ENCODE measurements around the gene TESK2. TPM values are rescaled to one million over a fixed set of nuclear protein-coding genes. Genes with fewer than 3 reads are reported as not detected.

Gene TESK2
- polyA plus RNA-seq, 1 donor from 2014 or later, result 0.51 TPM

- no peak overlapping the region for H3K4me3 ChIP-seq (ENCODE audit: low read length)
- no peak overlapping the region for H2AFZ ChIP-seq (ENCODE audit: low read depth, low read length)
- no peaks in the 10 kb centered on the region for H3K36me3 ChIP-seq (ENCODE audit: insufficient read depth, low read length)
- no peaks in the 10 kb centered on the region for H3K9me3 ChIP-seq (ENCODE audit: low read length)
- TF ChIP-seq SMC3 (conservative IDR thresholded peaks at IDR 0.05; ENCODE audit: poor library complexity) (no peak), RAD21 (conservative IDR thresholded peaks at IDR 0.05) (no peak), EP300 (conservative IDR thresholded peaks at IDR 0.05; ENCODE audit: poor library complexity, severe bottlenecking) (no peak), EZH2 (IDR thresholded peaks at IDR 0.05; ENCODE audit: borderline replicate concordance, insufficient read depth, low read length, poor library complexity, severe bottlenecking) (no peak), REST (IDR thresholded peaks at IDR 0.05; ENCODE audit: borderline replicate concordance) (no peak), MXI1 (conservative IDR thresholded peaks at IDR 0.05; ENCODE audit: poor library complexity, severe bottlenecking) (no peak), CTCF (IDR thresholded peaks at IDR 0.05; ENCODE audit: poor library complexity, severe bottlenecking) (no peak), TAF1 (IDR thresholded peaks at IDR 0.05; ENCODE audit: low read depth) (no peak), POLR2AphosphoS5 (IDR thresholded peaks at IDR 0.05) (no peak)
- no peak overlapping the region for H3K4me2 ChIP-seq (ENCODE audit: low read length)
- H3F3A ChIP-seq (ENCODE audit: insufficient read depth, low read length, poor library complexity, severe bottlenecking), result no peaks in the 10 kb centered on the region
- no peak overlapping the region for H3K27ac ChIP-seq (ENCODE audit: low read length)
- H3K27me3 ChIP-seq (ENCODE audit: insufficient read depth, low read depth, low read length), result no peaks in the 10 kb centered on the region
- H4K20me1 ChIP-seq (ENCODE audit: insufficient read depth), result no peaks in the 10 kb centered on the region
- H3K9me2 ChIP-seq (ENCODE audit: insufficient read depth, low read length), result no peaks in the 10 kb centered on the region
- no peaks in the 10 kb centered on the region for H3K79me2 ChIP-seq (replicated peaks; ENCODE audit: insufficient read depth, low read length)
- no peak overlapping the region for H3K9ac ChIP-seq (ENCODE audit: low read length)
Observed at GRCh38 chr1:45410850-45411509, 80.0 kb downstream of the TESK2 start.

- no peaks in the 10 kb centered on the region for H3K9me2 ChIP-seq (ENCODE audit: insufficient read depth, low read length)
- H3K4me3 ChIP-seq (ENCODE audit: low read length), result no peak overlapping the region
- H3F3A ChIP-seq (ENCODE audit: insufficient read depth, low read length, poor library complexity, severe bottlenecking), result no peaks in the 10 kb centered on the region
- TF ChIP-seq CTCF (IDR thresholded peaks at IDR 0.05; ENCODE audit: poor library complexity, severe bottlenecking) (no peak), REST (IDR thresholded peaks at IDR 0.05; ENCODE audit: borderline replicate concordance) (no peak), POLR2AphosphoS5 (IDR thresholded peaks at IDR 0.05) (no peak), EZH2 (IDR thresholded peaks at IDR 0.05; ENCODE audit: borderline replicate concordance, insufficient read depth, low read length, poor library complexity, severe bottlenecking) (no peak)
- no peaks in the 10 kb centered on the region for H3K9me3 ChIP-seq (ENCODE audit: low read length)
- H4K20me1 ChIP-seq (ENCODE audit: insufficient read depth), result no peaks in the 10 kb centered on the region
- no peaks in the 10 kb centered on the region for H3K27me3 ChIP-seq (ENCODE audit: insufficient read depth, low read depth, low read length)
- no peak overlapping the region for H3K9ac ChIP-seq (ENCODE audit: low read length)
- no peaks in the 10 kb centered on the region for H3K36me3 ChIP-seq (ENCODE audit: insufficient read depth, low read length)
- no peaks in the 10 kb centered on the region for H3K79me2 ChIP-seq (replicated peaks; ENCODE audit: insufficient read depth, low read length)
- no peak overlapping the region for H3K4me2 ChIP-seq (ENCODE audit: low read length)
- H2AFZ ChIP-seq (ENCODE audit: low read depth, low read length), result no peak overlapping the region
- H3K27ac ChIP-seq (ENCODE audit: low read length), result no peak overlapping the region
Observed at GRCh38 chr1:45409276-45409675, 81.7 kb downstream of the TESK2 start.

Data from neural cell (in vitro differentiated cells).